GM10847 (cell line): ENCODE measurements around the gene KIAA1217.

Experiments
- POLR2A ChIP-seq: IDR thresholded peaks from 2 replicates; pipeline ENCODE4 v1.6.1; 2011; ENCODE audit not compliant: insufficient read length; ENCODE audit errors: extremely low read depth

Gene KIAA1217

DNA sequence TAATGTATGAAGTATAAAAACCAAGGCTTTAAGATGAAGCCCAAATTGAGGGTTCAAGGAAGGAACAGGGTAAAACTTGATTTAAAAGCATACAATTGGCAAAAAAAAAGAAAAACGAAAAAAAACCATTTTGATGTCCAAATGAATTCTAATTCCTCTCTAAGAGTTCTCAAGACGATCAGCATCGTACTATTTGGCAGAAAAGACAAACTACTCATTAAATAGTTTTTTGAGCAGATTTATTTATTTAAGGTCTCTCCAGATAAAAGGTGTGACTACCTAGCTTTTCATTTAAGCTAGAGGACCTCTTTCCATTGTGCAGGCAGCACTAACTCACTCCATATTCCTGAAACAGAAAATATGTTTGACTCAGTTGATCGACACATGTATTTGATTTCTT, 245.0 kb downstream of the KIAA1217 start:
- no peak for TF ChIP-seq POLR2A

GRCh38 chr10:24455447-24455846, 246.5 kb downstream of the KIAA1217 start:
- no peak for TF ChIP-seq POLR2A

- TF ChIP-seq POLR2A = no peak
Observed at GRCh38 chr10:24456322-24456721, 247.4 kb downstream of the KIAA1217 start.

DNA sequence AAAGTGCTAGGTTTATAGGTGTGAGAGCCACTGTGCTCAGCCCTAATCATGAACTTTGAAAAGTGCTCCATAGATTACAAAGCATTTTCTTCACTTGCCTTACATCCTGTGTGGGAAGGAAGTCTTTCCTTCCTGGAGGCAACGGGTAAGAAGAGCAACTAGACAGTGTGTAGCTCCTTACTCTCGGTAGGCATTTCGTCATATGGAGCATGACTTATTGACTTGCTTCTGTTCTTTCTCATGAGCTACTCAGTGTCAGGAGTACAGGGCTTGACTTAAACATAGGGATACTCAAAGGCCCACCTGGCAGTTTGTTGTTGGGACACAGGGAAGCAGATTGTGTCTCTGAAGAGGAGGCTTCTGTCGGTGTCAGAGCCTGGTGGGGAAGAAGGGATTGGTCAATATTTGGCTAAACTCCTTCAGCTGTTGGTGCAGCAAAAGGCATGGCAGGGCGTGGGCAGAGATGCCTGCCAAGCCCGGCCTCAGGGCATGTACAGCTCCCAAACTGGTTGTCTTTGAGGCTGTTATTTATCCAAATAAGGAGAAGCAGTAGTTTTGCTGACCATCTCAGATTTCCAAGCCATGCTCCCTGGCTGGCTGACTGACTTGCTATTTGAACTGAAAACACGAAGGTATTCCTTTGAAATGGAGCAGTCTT, 248.9 kb downstream of the KIAA1217 start:
- no peak for TF ChIP-seq POLR2A

DNA sequence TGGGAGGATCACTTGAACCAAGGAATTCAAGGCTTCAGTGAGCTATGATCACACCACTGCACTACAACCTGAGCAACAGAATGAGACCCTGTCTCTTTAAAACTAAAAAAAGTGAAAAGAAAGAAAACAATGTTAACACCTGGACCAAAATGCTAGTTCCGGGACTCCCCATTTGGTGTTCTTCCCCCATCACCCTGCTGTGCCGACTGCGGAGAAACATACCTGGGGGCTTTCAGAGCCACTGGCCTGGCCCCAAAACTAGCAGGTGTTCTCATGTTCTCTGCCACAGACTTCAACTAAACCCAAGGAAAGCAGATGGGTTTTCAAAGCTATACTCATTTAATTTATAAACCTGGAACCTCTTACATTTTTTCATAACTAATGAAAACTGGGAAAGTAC, 250.9 kb downstream of the KIAA1217 start:
- no peak for TF ChIP-seq POLR2A

DNA sequence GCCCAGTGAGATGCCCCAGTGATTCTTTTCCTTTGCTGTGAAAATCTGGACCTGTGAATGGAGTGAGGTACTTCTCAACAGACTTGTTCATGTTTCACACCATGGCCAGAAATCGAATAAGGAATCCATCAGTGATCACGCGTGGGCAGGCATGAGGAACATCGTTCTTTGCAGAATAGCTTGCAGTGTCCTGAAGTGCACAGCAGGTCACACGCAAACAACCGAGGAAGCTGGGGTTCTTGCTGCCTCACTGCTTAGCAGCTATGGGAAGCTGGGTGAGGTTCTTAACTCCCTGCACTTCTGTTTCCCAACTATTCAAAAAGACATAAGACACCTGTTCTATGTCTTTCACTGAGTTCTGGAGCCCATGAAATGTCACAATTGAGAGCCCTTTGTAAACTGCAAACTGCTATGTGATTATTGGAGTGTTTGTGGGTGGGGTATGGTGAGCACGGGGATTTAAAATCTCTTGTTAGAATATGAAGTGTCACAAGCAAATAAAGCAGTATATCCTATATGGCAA, 253.4 kb downstream of the KIAA1217 start:
- no peak for TF ChIP-seq POLR2A

- no peak for TF ChIP-seq POLR2A
Observed at GRCh38 chr10:24462889-24463552, 254.1 kb downstream of the KIAA1217 start.

- TF ChIP-seq POLR2A = no peak
Observed at GRCh38 chr10:24463611-24464426, 254.9 kb downstream of the KIAA1217 start.

GRCh38 chr10:24465124-24465874, 256.4 kb downstream of the KIAA1217 start:
- TF ChIP-seq POLR2A = no peak

GRCh38 chr10:24465891-24466818, 257.2 kb downstream of the KIAA1217 start:
- no peak for TF ChIP-seq POLR2A

DNA sequence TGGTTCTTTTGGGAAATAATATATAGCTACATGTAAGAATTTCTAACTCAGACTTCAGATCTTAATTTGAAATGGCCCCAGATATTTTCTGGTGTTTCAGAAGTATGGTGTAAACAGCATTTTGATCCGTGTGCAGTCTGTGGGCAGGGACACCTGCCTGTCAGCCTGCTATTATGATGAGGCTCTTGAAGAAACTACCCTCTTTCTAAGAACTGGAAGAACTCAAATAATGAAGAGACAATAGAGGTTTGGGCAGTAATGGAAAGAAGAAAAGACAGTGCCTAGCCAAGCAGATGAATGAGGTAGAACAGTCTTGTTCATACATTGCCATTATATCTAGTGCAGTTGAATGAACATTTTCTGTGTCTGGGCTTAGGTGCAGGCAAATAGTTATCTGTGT, 258.2 kb downstream of the KIAA1217 start:
- no peak for TF ChIP-seq POLR2A

- TF ChIP-seq POLR2A = no peak
Observed at GRCh38 chr10:24467605-24468004, 258.7 kb downstream of the KIAA1217 start.

DNA sequence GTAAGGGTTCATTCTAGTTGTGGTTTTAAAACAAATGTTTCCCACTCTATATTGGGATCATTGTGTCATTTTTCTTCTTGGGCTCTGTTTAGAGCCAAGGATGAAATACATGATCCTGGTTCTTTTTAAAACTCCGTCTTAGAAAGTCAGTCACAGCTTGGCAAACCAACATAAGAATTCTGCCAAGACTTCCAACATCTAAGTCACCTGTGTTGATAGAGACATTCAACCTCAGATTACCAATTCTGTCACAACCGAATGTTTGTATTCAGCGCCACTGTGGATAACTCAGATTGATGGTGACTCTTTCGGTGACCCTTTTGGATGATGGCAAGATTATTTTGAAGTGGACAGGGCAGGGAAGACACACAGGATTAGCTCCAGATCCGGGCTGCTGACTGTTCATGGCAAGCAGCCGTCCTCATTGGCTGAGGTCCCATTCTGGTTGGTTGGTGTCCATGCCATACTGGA, 259.4 kb downstream of the KIAA1217 start:
- TF ChIP-seq POLR2A = no peak

DNA sequence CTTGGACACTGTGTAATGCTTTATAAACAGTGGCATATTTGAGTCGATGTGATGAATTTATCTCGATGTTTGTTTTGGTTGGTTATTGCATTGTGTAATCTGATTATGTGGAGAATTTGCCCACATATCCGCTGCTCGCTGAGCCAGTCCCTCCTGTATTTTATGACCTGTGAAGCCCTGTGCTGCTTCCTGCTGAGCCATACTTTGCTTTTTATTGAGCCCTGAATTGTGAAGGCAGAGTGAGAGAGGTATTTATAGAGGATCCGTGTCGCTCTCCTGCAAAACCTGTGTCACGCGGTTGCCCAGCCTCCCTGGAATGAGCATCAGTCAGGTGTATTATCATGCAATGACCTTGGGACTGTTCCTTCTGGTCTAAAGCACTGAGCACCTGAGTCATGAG, 261.1 kb downstream of the KIAA1217 start:
- no peak for TF ChIP-seq POLR2A
